Astrocyte (in vitro differentiated cells and primary cell): Measurements from ENCODE around the gene SCGN. TPM values are rescaled to one million over a fixed set of nuclear protein-coding genes. Genes with fewer than 3 reads are reported as not detected.

Source experiments
- DNase-seq: peaks from one replicate; pipeline ENCODE4 v3.0.0-alpha.2; 2010; ENCODE audit warnings: low read depth
- FAIRE-seq: peaks from 2 replicates; lab custom pipeline; 2011; peaks lifted over from hg19 to GRCh38; lab: Jason Lieb, UNC
- H2AFZ ChIP-seq: 2 replicates; pipeline ENCODE4 v1.6.0; 2012; ENCODE audit warnings: low read depth, low read length, inconsistent platforms
- H3K27ac ChIP-seq: 2 replicates; pipeline ENCODE4 v1.5.1; 2011; ENCODE audit warnings: low read depth, low read length, inconsistent platforms
- H3K27me3 ChIP-seq: 2 replicates; pipeline ENCODE4 v1.6.0; 2011; ENCODE audit warnings: low read length, inconsistent platforms; ENCODE audit not compliant: insufficient read depth
- H3K36me3 ChIP-seq: 2 replicates; pipeline ENCODE4 v1.5.1; 2011; ENCODE audit warnings: low read length, inconsistent platforms; ENCODE audit not compliant: insufficient read depth
- H3K4me1 ChIP-seq: 2 replicates; pipeline ENCODE4 v1.5.1; 2011; ENCODE audit warnings: low read length, inconsistent platforms; ENCODE audit not compliant: insufficient read depth
- H3K4me2 ChIP-seq: 2 replicates; pipeline ENCODE4 v1.6.0; 2012; ENCODE audit warnings: low read length, inconsistent platforms
- H3K4me3 ChIP-seq: 2 replicates; pipeline ENCODE4 v1.5.1; 2011; ENCODE audit warnings: low read depth, mild to moderate bottlenecking, low read length, inconsistent platforms; ENCODE audit not compliant: insufficient read depth
- H3K79me2 ChIP-seq: 2 replicates; pipeline ENCODE4 v1.6.0; 2012; ENCODE audit warnings: mild to moderate bottlenecking, low read length, inconsistent platforms; ENCODE audit not compliant: insufficient read depth
- H3K9ac ChIP-seq: 2 replicates; pipeline ENCODE4 v1.6.0; 2012; ENCODE audit warnings: mild to moderate bottlenecking, low read length, inconsistent platforms
- H3K9me3 ChIP-seq: 2 replicates; pipeline ENCODE4 v1.5.1; 2012; ENCODE audit warnings: low read depth, mild to moderate bottlenecking, low read length, inconsistent platforms; ENCODE audit not compliant: insufficient read depth
- H4K20me1 ChIP-seq: 2 replicates; pipeline ENCODE4 v1.6.0; 2012; ENCODE audit warnings: low read length, inconsistent platforms; ENCODE audit not compliant: insufficient read depth
- H3K27ac Mint-ChIP-seq: one replicate; pipeline ENCODE4 v1.8.0; 2021; ENCODE audit warnings: mild to moderate bottlenecking, mixed read lengths; ENCODE audit not compliant: unreplicated experiment
- H3K27me3 Mint-ChIP-seq: one replicate; pipeline ENCODE4 v1.8.0; 2021; ENCODE audit warnings: low read depth, mixed read lengths; ENCODE audit not compliant: unreplicated experiment
- H3K36me3 Mint-ChIP-seq: one replicate; pipeline ENCODE4 v1.8.0; 2021; ENCODE audit warnings: low read depth, mixed read lengths; ENCODE audit not compliant: unreplicated experiment
- H3K4me1 Mint-ChIP-seq: one replicate; pipeline ENCODE4 v1.8.0; 2021; ENCODE audit warnings: low read depth, mixed read lengths; ENCODE audit not compliant: unreplicated experiment
- H3K4me3 Mint-ChIP-seq: one replicate; pipeline ENCODE4 v1.8.0; 2021; ENCODE audit warnings: mild to moderate bottlenecking, moderate library complexity, mixed read lengths; ENCODE audit not compliant: unreplicated experiment
- H3K9me3 Mint-ChIP-seq: one replicate; pipeline ENCODE4 v1.8.0; 2021; ENCODE audit warnings: mild to moderate bottlenecking, mixed read lengths; ENCODE audit not compliant: unreplicated experiment
- CTCF ChIP-seq: IDR thresholded peaks from 2 replicates; pipeline ENCODE4 v1.5.1; 2011; ENCODE audit warnings: low read depth, mild to moderate bottlenecking, inconsistent platforms, low read length, moderate library complexity; ENCODE audit not compliant: insufficient read depth
- EZH2 ChIP-seq: IDR thresholded peaks from 2 replicates; pipeline ENCODE4 v1.6.1; 2012; ENCODE audit warnings: mild to moderate bottlenecking, low read length, inconsistent platforms; ENCODE audit not compliant: insufficient read depth
- total RNA-seq: library from RNA; stranded (reverse); gene quantifications from 2 replicates; pipeline ENCODE4 v1.2.1, GENCODE V29; 2021

The SCGN gene
- total RNA-seq, 1 donor from 2014 or later = not detected

GRCh38 chr6:25661129-25661779, 9.2 kb downstream of the SCGN start:
- Histone ChIP-seq H3K4me2 (no peak overlapping the region), H4K20me1 (no peaks in the 10 kb centered on the region), H3K9me3 (no peaks in the 10 kb centered on the region), H3K4me1 (no peaks in the 10 kb centered on the region), H3K79me2 (no peaks in the 10 kb centered on the region), H2AFZ (no peak overlapping the region), H3K36me3 (no peaks in the 10 kb centered on the region), H3K4me3 (no peak overlapping the region), H3K27ac (no peak overlapping the region), H3K27me3 (no peaks in the 10 kb centered on the region), H3K9ac (no peak overlapping the region)
- Mint-ChIP-seq H3K36me3 (no peaks in the 10 kb centered on the region), H3K9me3 (no peaks in the 10 kb centered on the region), H3K27me3 (peaks cover 4% of the 10 kb centered on the region), H3K4me1 (peaks cover 10% of the 10 kb centered on the region), H3K27ac (no peak overlapping the region), H3K4me3 (no peak overlapping the region)
- FAIRE-seq (no peak), DNase-seq (no peak)
- TF ChIP-seq CTCF (no peak), EZH2 (no peak)

GRCh38 chr6:25665455-25665854, 13.4 kb downstream of the SCGN start:
- H3K36me3 ChIP-seq = no peaks in the 10 kb centered on the region
- FAIRE-seq (no peak), DNase-seq (no peak)
- H3K9me3 ChIP-seq = no peaks in the 10 kb centered on the region
- no peak overlapping the region for H3K4me3 ChIP-seq
- H3K27me3 Mint-ChIP-seq = peaks cover 2% of the 10 kb centered on the region
- no peak overlapping the region for H3K4me2 ChIP-seq
- H2AFZ ChIP-seq = no peak overlapping the region
- no peaks in the 10 kb centered on the region for H3K9me3 Mint-ChIP-seq
- no peaks in the 10 kb centered on the region for H3K27me3 ChIP-seq
- no peak overlapping the region for H3K27ac Mint-ChIP-seq
- H3K79me2 ChIP-seq = no peaks in the 10 kb centered on the region
- no peak overlapping the region for H3K4me3 Mint-ChIP-seq
- no peaks in the 10 kb centered on the region for H4K20me1 ChIP-seq
- H3K27ac ChIP-seq = no peak overlapping the region
- H3K4me1 ChIP-seq = no peaks in the 10 kb centered on the region
- no peaks in the 10 kb centered on the region for H3K36me3 Mint-ChIP-seq
- no peak overlapping the region for H3K9ac ChIP-seq
- peaks cover 3% of the 10 kb centered on the region for H3K4me1 Mint-ChIP-seq
- TF ChIP-seq CTCF (no peak), EZH2 (no peak)

GRCh38 chr6:25669413-25669812, 17.4 kb downstream of the SCGN start:
- no peak overlapping the region for H3K4me3 Mint-ChIP-seq
- no peak for DNase-seq
- no peaks in the 10 kb centered on the region for H3K79me2 ChIP-seq
- no peaks in the 10 kb centered on the region for H3K27me3 ChIP-seq
- no peak for FAIRE-seq
- H3K36me3 ChIP-seq = no peaks in the 10 kb centered on the region
- no peak overlapping the region for H3K4me3 ChIP-seq
- H3K36me3 Mint-ChIP-seq = no peaks in the 10 kb centered on the region
- no peaks in the 10 kb centered on the region for H3K4me1 ChIP-seq
- H3K27ac ChIP-seq = no peak overlapping the region
- H3K4me1 Mint-ChIP-seq = peaks cover 4% of the 10 kb centered on the region
- H3K4me2 ChIP-seq = no peak overlapping the region
- TF ChIP-seq CTCF (no peak), EZH2 (no peak)
- H3K9me3 Mint-ChIP-seq = no peaks in the 10 kb centered on the region
- H3K9ac ChIP-seq = no peak overlapping the region
- H2AFZ ChIP-seq = no peak overlapping the region
- no peaks in the 10 kb centered on the region for H4K20me1 ChIP-seq
- no peak overlapping the region for H3K27ac Mint-ChIP-seq
- peaks cover 6% of the 10 kb centered on the region for H3K27me3 Mint-ChIP-seq
- H3K9me3 ChIP-seq = no peaks in the 10 kb centered on the region
